Smooth muscle cell (in vitro differentiated cells): ENCODE measurements around the gene KCNQ1OT1. TPM values are rescaled to one million over a fixed set of nuclear protein-coding genes. Genes with fewer than 3 reads are reported as not detected.
A peak's percentile ranks its signal among the peaks of the same experiment; 100 is the strongest.

Experiments
- DNase-seq: peaks from one replicate; lab custom pipeline; 2025; ENCODE audit not compliant: unreplicated experiment; lab: John Stamatoyannopoulos, UW
- H2AFZ ChIP-seq: fragments of 200-600 bp; sonication (generic); 2 replicates; pipeline ENCODE4 v1.6.0; 2016; ENCODE audit warnings: antibody characterized with exemption, low read depth, mild to moderate bottlenecking
- H3F3A ChIP-seq: fragments of 200-600 bp; sonication (generic); 2 replicates; pipeline ENCODE4 v1.6.0; 2017; ENCODE audit warnings: antibody characterized with exemption, low read depth
- H3K27ac ChIP-seq: fragments of 200-600 bp; sonication (generic); 2 replicates; pipeline ENCODE4 v1.5.1; 2016; ENCODE audit warnings: low read depth, mild to moderate bottlenecking
- H3K27me3 ChIP-seq: fragments of 200-600 bp; sonication (generic); 2 replicates; pipeline ENCODE4 v1.6.1; 2016; ENCODE audit warnings: low read depth, mild to moderate bottlenecking
- H3K36me3 ChIP-seq: fragments of 200-600 bp; sonication (generic); 2 replicates; pipeline ENCODE4 v1.5.1; 2016; ENCODE audit warnings: low read depth
- H3K4me1 ChIP-seq: fragments of 200-600 bp; sonication (generic); 2 replicates; pipeline ENCODE4 v1.5.1; 2016; ENCODE audit warnings: low read depth
- H3K4me2 ChIP-seq: fragments of 200-600 bp; sonication (generic); 2 replicates; pipeline ENCODE4 v1.6.0; 2016; ENCODE audit warnings: mild to moderate bottlenecking
- H3K4me3 ChIP-seq: fragments of 200-600 bp; sonication (generic); 2 replicates; pipeline ENCODE4 v1.5.1; 2016; ENCODE audit warnings: mild to moderate bottlenecking
- H3K79me2 ChIP-seq: fragments of 200-600 bp; sonication (generic); 2 replicates; pipeline ENCODE4 v1.6.0; 2016; ENCODE audit warnings: low read depth, mild to moderate bottlenecking
- H3K9ac ChIP-seq: fragments of 200-600 bp; sonication (generic); 2 replicates; pipeline ENCODE4 v1.6.0; 2016; ENCODE audit warnings: low read depth
- H3K9me3 ChIP-seq: fragments of 200-600 bp; sonication (generic); replicated peaks from 2 replicates; pipeline ENCODE4 v1.5.1; 2016; ENCODE audit warnings: low read depth
- H4K20me1 ChIP-seq: fragments of 200-600 bp; sonication (generic); 2 replicates; pipeline ENCODE4 v1.6.0; 2016; ENCODE audit warnings: low read depth
- WGBS: methylation state at CpG from one replicate; pipeline ENCODE4 v1.1.7; 2016; ENCODE audit warnings: low lambda C conversion rate; 5-methylcytosine and 5-hydroxymethylcytosine counted together
- polyA plus RNA-seq: library from polyadenylated mRNA; unstranded; fragments of >200 nt; fragmentation: Nextera tagmentation; extraction: Ambion mirVana; gene quantifications from 2 replicates; pipeline ENCODE4 v1.2.1, GENCODE V29; 2016
- total RNA-seq: library from RNA; depleted of rRNA; stranded (reverse); fragments of >200 nt; gene quantifications from 2 replicates; pipeline ENCODE4 v1.2.3, GENCODE V29; 2014
- TF ChIP-seq, protein P1 (sequence below): fragments of 200-600 bp; sonication (generic); IDR thresholded peaks from 2 replicates; pipeline ENCODE4 v1.5.1; 2017; ENCODE audit warnings: borderline replicate concordance, mild to moderate bottlenecking, antibody characterized with exemption; ENCODE audit not compliant: insufficient read depth, poor library complexity, severe bottlenecking

The KCNQ1OT1 gene
- total and polyA plus RNA-seq, 2 experiments from 2014 or later, result 1.6 to 9.8 TPM

- H3K9me3 ChIP-seq, result peaks cover 19% of the 10 kb centered on the region
- TF ChIP-seq, protein P1, sequence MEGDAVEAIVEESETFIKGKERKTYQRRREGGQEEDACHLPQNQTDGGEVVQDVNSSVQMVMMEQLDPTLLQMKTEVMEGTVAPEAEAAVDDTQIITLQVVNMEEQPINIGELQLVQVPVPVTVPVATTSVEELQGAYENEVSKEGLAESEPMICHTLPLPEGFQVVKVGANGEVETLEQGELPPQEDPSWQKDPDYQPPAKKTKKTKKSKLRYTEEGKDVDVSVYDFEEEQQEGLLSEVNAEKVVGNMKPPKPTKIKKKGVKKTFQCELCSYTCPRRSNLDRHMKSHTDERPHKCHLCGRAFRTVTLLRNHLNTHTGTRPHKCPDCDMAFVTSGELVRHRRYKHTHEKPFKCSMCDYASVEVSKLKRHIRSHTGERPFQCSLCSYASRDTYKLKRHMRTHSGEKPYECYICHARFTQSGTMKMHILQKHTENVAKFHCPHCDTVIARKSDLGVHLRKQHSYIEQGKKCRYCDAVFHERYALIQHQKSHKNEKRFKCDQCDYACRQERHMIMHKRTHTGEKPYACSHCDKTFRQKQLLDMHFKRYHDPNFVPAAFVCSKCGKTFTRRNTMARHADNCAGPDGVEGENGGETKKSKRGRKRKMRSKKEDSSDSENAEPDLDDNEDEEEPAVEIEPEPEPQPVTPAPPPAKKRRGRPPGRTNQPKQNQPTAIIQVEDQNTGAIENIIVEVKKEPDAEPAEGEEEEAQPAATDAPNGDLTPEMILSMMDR, result no peak
Measured at GRCh38 chr11:2655834-2656622, 43.8 kb downstream of the KCNQ1OT1 start.

GRCh38 chr11:2655016-2655719, 44.6 kb downstream of the KCNQ1OT1 start:
- 91% methylated on average over 6 of the region's 6 CpGs for WGBS

More at GRCh38 chr11:2655834-2656622, 43.8 kb downstream of the KCNQ1OT1 start:
- Histone ChIP-seq H3K4me2 (peak overlapping the region; percentile 16), H3K27me3 (no peaks in the 10 kb centered on the region), H3K4me3 (no peak overlapping the region), H3K27ac (peak overlapping the region; percentile 39), H3K9ac (no peak overlapping the region), H4K20me1 (no peaks in the 10 kb centered on the region), H3K79me2 (no peaks in the 10 kb centered on the region), H3K36me3 (peaks cover 34% of the 10 kb centered on the region), H3F3A (peaks cover 53% of the 10 kb centered on the region), H3K4me1 (no peaks in the 10 kb centered on the region), H2AFZ (no peak overlapping the region)
- no peak for DNase-seq
- 65% methylated on average over 6 of the region's 6 CpGs for WGBS

GRCh38 chr11:2653930-2654739, 45.7 kb downstream of the KCNQ1OT1 start:
- DNase-seq, result no peak
- peaks cover 57% of the 10 kb centered on the region for H3F3A ChIP-seq
- no peaks in the 10 kb centered on the region for H3K27me3 ChIP-seq
- no peaks in the 10 kb centered on the region for H4K20me1 ChIP-seq
- no peaks in the 10 kb centered on the region for H3K4me1 ChIP-seq
- WGBS, result 97% methylated on average over 16 of the region's 16 CpGs
- no peaks in the 10 kb centered on the region for H3K79me2 ChIP-seq
- TF ChIP-seq, protein P1, result no peak
- peaks cover 16% of the 10 kb centered on the region for H3K36me3 ChIP-seq
- no peak overlapping the region for H3K27ac ChIP-seq
- H3K4me3 ChIP-seq, result no peak overlapping the region
- no peak overlapping the region for H2AFZ ChIP-seq
- H3K9me3 ChIP-seq, result peaks cover 21% of the 10 kb centered on the region
- no peak overlapping the region for H3K4me2 ChIP-seq
- H3K9ac ChIP-seq, result no peak overlapping the region

More at GRCh38 chr11:2655016-2655719, 44.6 kb downstream of the KCNQ1OT1 start:
- H2AFZ ChIP-seq, result no peak overlapping the region
- H3K4me3 ChIP-seq, result no peak overlapping the region
- H3K4me2 ChIP-seq, result no peak overlapping the region
- TF ChIP-seq, protein P1, result no peak
- H3K9me3 ChIP-seq, result peaks cover 21% of the 10 kb centered on the region
- H3K36me3 ChIP-seq, result peaks cover 26% of the 10 kb centered on the region
- no peak for DNase-seq
- peaks cover 60% of the 10 kb centered on the region for H3F3A ChIP-seq
- no peaks in the 10 kb centered on the region for H3K4me1 ChIP-seq
- H3K27ac ChIP-seq, result no peak overlapping the region
- H3K27me3 ChIP-seq, result no peaks in the 10 kb centered on the region
- no peaks in the 10 kb centered on the region for H4K20me1 ChIP-seq
- no peak overlapping the region for H3K9ac ChIP-seq
- no peaks in the 10 kb centered on the region for H3K79me2 ChIP-seq
